Central memory CD4-positive, alpha-beta T cell (primary cell): ENCODE results near the gene SAFB2.

Source experiments
- DNase-seq: peaks from one replicate; pipeline ENCODE4 v3.0.0; 2022

The SAFB2 gene

DNA sequence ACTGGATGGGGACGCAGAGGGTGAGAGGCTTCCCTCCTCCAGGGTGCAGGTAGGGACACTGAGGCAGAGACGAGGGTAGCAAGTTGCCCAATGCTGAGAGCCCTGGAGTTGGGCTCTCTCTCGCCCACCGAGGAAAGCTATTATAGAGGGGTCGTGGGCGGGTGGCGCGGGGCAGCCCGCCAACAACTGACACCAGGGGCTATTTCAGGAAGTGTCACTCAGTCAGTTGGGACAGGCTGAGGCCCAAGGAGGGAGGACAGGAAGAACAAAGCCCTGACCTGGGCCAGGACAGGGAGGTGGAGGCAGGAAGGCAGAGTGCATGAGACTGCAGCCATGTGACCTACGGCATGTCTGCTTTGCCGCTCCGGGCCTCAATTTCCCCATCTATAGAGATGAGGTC, 84.7 kb downstream of the SAFB2 start:
- no peak for DNase-seq
